SIG-M5 treated with dmso at 0.1 percent for 504 hours (cell line): Measurements from ENCODE around the gene GBX2.

ENCODE experiments used
- DNase-seq: peaks from one replicate; lab custom pipeline; 2025; ENCODE audit not compliant: unreplicated experiment; lab: John Stamatoyannopoulos, UW

Gene GBX2

DNA sequence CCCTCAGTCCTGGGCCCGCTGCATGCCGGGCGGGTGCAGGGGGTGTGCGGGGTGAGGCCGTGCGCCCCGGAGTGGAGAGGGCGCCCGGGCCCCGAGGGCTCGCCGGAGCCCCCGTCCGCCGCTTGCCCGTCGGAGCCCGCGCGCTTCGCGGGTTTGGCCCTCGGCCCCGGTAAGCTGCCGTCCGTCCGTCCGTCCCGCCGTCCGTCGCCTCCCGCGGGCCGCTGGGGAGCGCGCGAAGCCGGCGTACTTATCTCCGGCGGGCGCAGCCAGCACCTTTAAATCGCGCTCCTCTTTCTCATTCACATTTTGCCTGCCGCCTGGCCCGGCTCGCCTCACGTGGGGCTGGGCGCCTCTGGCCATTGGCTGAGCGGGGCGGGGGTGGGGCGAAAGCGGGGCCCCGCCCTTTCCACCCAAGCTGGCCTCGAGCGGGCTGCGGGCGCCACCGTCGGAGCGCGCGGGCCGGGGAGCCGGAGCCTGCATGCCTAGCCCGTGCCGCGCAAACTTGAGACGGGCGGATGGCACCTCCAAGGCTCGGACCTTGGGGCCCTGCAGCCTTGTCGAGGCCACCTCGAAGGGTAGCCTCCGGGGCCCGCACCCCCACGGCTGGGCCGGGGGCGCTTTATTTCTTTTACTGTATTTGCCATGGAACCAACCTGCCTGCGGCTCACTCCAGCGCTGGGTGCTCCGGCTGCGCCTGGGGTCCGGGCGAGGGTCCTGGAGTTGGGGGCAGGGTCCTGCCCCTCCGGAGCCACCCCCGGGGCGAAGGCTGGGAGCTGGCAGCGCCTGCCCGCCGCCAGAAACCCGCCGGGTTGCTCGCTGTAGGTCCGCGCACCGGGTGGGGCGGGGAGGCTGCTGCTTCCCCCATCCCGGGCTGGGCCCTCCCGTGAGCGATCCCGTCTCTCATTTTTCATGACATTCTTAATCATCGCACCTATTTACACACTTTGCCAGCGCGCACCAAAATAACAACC lies at the start of gene GBX2:
TSS of gene GBX2 (minus strand) at position 277 of the 971 bp plus-strand sequence. CDS start 415 bp downstream, outside the sequence.
- no peak for DNase-seq

DNA sequence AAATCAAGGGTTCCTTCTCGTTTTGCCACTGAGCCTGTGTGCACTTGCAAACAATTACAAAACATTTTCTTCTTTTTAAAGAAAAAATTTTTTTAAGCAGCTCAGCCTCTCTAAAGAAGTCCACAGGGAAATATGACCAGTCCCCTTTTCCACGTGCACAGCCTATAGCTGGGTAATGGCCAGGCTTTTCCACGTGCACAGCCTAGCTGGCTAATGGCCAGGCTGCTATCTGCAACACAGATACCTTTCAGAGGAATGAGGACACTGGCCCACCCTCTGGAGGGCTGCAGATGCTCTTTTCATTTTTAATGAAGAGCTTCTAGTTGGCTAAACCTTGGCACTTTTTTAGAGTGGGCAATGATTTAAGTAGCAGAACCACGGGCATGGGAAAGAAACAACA lies 49.7 kb upstream of the GBX2 start:
- DNase-seq, result no peak

DNA sequence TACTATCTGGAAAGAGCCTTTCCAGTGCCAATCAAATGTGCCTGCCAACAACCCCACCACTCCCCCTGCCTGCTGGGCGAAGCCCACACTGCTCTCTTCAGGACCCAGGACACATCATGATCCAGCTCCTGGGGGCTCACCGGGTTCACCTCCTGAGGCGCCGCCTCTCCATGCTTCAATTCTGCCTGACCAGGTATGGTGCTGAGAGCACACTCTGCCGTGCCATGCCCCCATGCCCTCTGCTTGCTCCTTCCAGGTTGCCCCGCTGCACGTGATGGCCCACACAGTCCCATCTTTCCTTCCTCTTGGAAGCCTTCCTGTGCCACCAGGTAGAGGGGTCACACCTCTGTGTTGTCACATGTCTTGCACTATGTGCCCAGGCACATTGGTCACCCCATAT lies 48.5 kb upstream of the GBX2 start:
- DNase-seq, result no peak

- no peak for DNase-seq
Measured at GRCh38 chr2:236215761-236216333, 47.7 kb upstream of the GBX2 start.

DNA sequence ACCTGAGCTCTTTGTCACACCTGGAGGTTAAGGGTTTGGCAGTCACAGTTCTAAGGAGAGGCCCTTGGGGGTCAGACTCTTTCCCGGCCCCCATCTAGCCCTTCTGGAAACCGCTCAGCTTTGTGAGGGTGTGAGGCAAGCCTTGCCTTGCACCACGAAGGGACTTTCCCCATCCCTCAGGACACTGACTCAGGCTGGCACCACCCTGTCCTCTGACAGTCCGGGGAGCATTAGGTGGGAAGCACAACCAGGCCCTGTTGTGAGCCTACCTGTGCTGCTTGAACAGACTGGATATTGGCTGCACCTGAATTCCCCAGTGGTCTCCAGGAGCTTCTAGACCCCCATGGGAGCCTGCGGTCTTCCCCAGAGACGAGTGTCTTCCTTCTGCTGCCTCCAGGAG lies 47.0 kb upstream of the GBX2 start:
- no peak for DNase-seq

- no peak for DNase-seq
Measured at GRCh38 chr2:236214376-236214995, 46.3 kb upstream of the GBX2 start.

GRCh38 chr2:236211296-236211695 lies 43.1 kb upstream of the GBX2 start:
- no peak for DNase-seq

- no peak for DNase-seq
Measured at GRCh38 chr2:236210536-236210935, 42.4 kb upstream of the GBX2 start.

GRCh38 chr2:236209996-236210395 lies 41.8 kb upstream of the GBX2 start:
- DNase-seq, result no peak

GRCh38 chr2:236209535-236209934 lies 41.3 kb upstream of the GBX2 start:
- DNase-seq, result no peak

DNA sequence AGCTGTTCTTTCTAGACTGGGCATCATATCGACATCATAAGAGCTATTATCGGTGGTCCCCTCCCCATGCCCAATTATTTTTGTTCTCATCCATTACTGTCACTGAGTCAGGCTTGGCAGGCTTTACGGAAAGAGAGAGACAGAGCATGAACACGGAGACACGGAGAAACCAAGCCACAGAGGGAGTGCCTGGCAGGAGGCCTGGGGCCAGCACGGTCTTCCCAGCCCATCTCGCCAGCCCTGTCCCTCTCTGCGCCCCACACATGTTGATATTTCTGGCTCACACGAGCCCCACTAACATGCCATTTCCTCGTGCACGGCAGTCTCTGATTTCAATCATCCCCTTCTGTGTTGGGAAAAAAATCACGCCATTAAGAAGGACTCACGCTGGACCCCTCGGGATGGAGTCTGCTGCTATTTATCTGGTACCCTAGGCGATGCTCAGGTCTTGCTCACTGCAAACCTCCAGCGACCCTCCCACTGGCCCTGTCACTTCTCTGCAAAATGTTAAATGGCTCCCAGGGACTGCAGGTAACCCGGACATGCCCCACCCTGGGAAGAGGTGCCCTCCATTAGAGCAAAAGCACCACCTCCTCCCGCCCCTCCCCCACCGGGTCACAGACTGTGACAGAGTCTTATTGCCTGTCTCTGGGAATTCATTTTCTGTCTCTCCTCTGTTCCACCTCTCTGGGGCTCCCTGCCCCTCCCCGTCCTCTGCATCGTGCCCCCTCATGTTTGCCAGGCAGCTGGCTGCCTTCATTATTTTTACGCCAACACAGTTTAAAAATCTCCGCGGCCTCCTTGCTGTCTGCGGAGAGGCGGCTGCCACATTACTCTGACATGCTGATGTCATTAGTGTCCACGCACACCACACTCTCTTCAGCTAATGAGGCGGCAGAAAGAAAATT lies 40.1 kb upstream of the GBX2 start:
- no peak for DNase-seq

- DNase-seq, result no peak
Measured at GRCh38 chr2:236207472-236207871, 39.3 kb upstream of the GBX2 start.

DNA sequence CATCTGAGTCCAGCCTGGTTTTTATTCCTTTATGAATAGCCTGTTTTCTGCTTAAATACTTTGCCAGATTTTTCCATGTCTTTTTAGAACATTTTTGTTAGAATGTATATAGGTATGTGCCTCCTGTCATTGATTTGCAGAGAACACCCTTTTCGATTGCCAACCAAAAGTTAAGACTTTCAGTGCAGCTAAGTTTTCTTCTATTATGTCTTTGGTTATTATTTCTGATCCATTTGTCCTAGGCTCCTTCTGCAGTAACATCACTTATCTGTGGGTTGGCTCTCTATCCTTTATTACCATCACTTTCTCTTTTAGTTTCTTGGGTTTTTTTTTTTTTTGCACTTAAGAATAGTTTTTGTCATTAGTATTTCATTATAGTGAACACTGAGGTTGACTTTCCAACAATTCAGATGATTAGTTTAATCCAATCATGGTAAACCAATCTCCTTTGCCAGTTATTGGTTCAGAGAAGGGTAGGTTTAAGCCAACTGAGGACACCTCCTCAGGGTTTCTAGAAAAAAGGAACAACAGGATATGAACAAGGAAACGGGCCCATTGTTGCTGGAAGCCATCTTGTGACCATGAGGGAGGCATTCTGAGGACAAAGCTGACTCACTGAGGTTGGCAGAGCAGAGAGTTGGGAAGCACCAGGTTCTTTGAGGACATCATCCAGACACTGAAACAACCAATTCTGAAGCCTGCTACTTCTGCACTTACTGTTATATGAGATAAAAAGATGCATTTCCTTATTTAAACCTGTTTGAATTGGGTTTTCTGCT lies 37.9 kb upstream of the GBX2 start:
- no peak for DNase-seq

- no peak for DNase-seq
Measured at GRCh38 chr2:236204953-236205352, 36.8 kb upstream of the GBX2 start.

GRCh38 chr2:236200378-236200777 lies 32.2 kb upstream of the GBX2 start:
- no peak for DNase-seq

GRCh38 chr2:236196366-236196765 lies 28.2 kb upstream of the GBX2 start:
- DNase-seq, result no peak

- no peak for DNase-seq
Measured at GRCh38 chr2:236195726-236196125, 27.5 kb upstream of the GBX2 start.

GRCh38 chr2:236194786-236195185 lies 26.6 kb upstream of the GBX2 start:
- no peak for DNase-seq

- no peak for DNase-seq
Measured at GRCh38 chr2:236193026-236193425, 24.8 kb upstream of the GBX2 start.

DNA sequence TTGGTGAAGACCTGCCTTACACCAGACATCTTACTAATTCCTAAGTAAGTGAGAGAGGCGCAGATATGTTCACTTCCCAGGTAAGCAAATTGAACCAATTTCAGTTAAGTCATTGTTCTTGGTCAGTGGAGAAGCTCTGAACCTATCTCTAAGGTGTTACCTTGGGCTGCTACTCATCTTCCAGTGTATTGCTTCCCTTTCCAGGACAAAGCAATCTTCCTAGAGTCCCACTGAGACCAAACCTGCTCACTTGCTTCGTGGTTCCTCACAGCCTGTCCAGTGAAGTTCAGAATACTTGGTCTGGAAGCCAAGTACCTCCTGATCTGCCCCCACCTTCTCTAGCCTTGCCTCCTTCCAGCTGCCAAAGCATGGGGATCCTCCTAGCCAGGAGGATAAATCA lies 22.5 kb upstream of the GBX2 start:
- no peak for DNase-seq
